GM18868 (cell line): ENCODE measurements around the gene SPTBN2.
A peak's percentile ranks its signal among the peaks of the same experiment; 100 is the strongest.

Experiments
- ATAC-seq: cut with Tn5 transposase; IDR thresholded peaks from one replicate; pipeline ENCODE4 v1.9.1; 2021; ENCODE audit warnings: mild to moderate bottlenecking, moderate library complexity; ENCODE audit not compliant: unreplicated experiment

SPTBN2 gene

DNA sequence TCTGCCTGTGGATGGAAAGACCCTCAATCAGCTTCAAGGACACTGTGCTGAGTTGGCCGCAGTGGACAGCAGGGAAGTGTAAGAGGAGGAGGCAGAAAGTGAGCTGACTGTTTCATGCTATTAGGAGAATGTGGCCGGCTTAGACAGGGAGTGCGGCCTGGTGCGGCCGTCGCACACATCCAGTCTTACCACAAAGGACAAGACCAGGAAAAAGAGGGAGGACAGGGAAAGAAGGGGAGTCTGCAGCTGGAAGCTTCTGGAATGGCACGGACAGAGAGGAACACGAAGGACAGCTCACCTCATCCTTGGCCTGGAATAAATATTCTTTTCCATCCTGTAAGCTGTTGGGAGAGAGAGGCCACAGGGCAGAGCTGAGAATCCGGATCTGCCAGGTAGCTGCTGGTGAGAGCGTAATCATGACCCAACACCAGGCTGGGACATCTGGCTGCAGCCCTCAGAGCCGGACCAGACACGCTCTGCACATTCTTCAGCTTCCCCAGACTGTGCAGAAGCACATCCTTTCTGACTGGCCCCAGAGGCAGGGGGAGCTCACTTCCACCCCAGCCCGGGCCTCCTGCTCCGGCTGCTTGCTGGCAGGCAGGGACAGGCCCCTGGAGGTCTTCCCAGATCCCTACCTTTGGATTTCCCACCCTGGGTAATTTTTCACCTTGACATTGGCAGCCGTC is 42.8 kb downstream of the SPTBN2 start:
- no peak for ATAC-seq

DNA sequence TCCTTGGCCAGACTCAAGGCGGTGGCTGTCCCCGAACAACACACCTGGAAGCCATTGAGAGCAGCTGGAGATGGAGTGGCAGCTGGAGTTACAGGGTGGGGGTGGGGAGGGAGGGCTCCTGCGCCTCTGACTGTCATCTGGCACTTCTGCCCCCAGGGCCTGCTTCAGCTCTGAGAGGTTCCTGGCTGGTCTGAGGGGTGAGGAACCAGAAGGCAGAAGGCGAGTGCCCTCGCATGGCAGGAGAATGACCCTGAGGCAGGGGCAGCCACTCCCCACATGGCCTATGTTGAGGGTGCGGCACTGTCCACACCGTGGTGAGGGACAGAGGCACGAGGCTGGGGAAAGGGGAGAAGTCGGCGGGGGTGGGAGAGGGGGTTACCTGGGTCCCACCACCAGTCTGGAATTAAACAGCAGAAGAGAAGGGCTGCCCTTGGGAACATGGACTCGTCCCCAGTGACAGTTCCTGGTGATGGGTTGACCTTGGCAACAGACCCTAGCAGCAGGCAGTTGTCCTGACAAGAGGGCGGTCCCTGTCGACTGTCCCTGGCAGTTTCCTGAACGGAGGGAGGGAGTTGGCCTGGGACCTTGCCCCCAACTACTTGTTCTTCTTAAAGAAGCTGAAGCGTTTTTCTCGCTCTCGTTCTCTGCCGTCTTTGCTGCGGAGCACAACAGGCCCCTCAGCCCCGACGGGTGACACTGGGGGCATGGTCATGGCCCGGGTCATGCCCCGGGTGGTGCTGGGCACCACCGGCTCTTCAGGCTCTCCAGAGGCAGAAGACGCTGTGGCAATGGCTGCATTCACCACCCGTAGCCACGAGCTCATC is 43.5 kb downstream of the SPTBN2 start:
- ATAC-seq = no peak

DNA sequence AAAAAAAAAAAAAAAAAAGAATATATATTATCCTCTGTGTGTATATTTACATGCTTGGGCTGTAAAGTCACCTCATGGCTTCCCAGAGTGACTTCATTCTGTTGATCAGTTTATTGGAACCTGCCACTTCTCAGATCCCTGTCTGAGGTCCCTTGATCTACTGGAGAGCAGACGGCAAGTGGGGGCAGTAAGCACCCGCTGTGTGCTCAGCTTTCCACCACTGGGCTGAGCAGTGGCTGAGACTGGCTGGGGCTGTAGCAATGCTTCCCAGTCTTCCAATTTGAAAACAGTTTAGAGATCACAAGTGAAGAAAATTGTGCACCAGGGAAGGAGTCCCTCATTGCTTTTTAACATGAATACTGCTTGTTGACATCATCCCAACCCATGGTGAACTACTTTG is 44.4 kb downstream of the SPTBN2 start:
- no peak for ATAC-seq

DNA sequence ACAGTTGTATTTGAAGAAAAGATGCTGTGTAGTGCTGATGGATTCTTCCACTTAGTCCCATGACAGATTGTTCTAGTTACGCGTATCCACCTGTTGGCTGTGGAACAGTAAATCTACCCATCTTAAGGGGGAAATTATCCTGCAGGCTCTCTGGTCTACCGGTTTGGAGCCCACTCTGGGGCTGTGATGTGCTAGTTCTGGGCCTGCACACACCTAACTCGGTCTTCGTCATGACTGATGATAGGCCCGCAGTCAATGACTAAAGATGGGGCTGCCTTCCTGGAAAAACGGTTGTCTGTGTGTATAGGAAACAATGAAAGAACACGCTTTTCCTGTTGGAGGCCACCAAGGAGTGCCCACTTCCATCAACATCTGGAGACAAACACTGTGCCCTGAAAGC is 45.1 kb downstream of the SPTBN2 start:
- no peak for ATAC-seq

DNA sequence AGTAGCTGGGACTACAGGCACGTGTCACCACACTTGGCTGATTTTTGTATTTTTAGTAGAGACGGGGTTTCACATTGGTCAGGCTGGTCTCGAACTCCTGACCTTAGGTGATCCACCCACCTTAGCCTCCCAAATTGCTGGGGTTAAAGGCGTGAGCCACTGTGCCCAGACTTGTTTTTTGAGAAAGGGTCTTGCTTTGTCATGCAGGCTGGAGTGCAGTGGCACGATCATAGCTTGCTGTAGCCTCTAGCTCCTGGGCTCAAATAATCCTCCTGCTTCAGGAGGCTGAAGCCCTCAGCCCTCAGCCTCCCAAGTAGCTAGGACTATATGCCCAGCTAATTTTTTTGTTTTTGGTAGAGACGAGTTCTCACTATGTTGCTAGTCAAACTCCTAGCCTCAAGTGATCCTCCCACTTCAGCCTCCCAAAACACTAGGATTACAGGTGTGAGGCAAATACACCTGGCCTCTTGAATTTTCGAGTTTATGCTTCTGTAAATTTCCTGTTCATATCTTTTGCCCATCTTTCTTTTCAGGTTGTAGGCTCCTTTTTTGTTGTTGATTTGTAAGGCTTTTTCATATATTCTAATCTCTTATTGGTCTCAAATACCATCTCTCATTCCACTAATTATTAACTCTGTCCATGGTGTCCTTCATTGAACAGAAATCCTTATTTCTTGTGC is 47.9 kb downstream of the SPTBN2 start:
- ATAC-seq = no peak

DNA sequence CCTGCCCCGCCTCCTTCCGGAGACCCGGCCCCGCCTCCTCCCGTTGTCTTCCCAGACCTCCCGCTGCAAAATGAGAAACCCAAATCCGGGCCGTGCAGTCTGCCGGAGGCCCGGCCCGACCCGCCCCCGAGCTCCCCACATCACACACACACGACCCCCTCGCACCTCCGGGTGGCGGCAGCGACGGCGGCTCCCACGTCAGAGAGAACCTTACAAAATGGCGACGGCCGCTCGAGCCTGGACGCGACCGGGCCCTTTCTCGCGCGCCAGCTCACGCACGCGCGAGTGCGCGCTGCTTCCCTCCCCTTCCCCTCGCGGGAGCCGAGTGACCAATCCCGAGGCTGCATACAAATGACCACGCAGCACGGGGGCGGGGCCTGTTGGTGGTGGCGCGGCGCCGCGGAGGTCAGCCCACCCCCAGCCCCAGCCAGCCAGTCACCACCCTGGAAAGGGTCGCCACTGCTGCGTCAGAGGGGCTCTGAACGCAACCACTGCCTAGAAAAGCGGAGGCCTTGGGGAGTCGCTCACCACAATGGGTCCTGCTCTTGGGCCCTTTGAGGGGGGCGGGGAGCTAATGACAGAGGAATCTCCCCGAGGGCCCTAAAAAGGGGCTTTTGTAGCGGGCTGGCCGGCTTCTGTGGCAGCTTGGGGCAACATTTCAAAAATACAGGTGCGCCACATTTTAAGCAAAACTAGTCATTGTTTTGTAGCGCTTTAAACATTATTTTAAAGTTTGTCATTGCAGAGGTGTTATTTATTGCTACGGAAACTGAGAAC is 51.2 kb downstream of the SPTBN2 start, which contains the start of gene RBM4B:
TSS of gene RBM4B (minus strand) at position 289 of the 777 bp plus-strand sequence. CDS start 808 bp downstream, outside the sequence.
- ATAC-seq = peak; percentile 86

DNA sequence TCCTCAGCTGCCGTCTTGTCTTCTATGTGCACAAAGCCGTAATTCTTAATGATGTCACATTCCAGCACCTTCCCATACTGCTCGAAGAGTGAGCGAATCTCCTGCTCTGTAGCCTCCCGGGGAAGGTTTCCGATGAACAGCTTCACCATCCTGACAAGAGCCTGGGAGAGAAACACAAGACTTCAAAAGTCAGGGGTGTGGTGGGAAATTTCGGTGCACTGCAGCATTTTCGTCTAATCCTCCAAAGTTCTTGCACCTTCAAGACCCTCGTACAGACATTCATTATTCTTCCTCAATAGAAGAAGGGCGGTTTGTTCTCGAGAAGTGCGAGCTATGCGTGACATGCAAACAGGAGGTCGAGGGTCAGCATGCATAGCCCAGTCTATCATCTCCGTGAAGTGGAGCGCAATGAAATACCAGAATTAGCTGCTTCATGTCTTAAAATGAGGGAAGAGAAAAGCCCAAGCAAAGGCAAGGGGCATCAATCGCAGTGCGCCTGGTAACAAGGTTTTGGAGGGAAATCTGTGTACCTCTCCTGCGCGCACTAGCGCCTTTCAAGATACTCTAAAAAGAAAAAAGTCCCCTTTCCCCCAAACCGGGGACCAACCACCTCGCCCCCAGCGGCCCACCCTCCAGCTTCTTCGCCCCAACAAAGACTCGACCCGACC is 52.0 kb downstream of the SPTBN2 start:
- no peak for ATAC-seq

DNA sequence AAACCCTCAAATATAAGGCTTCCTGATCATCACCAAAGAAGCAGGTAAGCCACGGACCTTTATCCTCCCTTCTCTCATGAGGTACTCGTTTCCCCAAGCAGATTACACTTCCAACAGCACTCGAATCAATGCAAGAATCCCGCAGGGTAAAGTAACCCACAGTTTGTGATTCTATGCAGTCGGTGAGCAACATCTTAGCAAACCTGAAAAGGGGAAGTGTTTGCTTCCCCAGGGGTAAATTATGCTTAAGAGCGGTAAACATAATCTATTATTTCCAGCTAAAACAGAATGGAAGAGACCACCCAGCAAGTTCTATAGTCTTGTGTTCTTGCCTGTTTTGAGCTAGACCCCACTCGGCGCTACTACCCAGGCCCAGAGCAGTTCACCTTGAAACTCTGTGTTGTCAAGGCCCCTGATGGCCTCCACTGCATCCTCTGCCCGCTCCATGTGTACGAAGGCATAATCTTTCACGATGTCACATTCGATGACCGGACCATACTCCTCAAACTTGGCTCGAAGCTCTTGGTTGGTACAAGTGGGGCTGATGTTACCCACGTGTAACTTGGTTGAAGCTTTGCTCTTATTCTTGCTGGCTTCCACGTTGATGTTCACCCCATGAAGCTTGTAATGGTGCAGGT is 52.6 kb downstream of the SPTBN2 start:
- ATAC-seq = no peak

DNA sequence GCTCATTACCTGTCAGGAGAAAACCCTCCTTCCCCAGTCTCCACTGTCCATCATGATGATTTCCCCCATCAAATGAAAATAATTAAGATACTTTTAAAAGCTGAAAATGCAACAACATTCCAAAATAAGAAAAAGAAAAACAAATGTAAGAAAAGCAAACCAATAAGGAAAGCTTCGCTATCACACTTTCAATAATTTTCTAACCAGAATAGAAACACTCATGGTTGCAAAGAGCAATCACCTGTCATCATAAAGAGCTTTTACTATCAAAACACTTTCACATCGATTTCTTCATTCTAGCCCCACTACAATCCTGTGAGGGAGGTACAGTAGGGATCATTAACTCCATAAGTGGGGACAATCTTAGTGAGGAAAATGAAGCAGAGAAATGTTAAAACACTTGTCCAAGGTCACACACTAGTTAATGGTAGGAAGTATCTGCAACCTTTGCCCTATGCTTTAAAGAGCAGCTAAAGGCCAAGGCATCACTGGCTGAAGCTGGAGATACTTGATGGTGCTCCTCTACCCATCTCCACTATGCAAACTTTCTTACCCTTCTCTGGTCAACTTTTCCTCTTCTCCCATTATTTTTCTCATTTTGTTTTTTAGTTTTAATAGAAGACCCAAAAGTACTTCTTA is 53.9 kb downstream of the SPTBN2 start:
- ATAC-seq = no peak

DNA sequence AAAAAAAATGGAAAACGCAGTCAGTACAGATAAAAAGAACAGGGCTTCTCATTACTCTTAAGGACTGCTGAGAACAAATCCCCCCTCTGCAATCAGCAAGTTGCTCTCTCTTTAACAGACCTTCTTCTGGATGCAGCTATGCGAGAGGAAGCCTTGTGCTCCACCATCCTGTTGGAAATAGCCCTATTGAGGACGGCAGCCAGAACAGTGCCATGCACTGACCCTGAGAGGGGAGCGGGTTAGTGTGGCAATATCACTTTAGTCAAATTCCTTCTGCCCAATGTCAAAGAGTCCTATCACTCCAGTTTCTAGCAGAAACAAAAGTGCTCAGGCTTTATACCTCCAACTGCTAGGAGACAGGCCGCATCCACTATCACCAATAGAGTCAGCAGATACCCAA is 58.2 kb downstream of the SPTBN2 start:
- no peak for ATAC-seq

DNA sequence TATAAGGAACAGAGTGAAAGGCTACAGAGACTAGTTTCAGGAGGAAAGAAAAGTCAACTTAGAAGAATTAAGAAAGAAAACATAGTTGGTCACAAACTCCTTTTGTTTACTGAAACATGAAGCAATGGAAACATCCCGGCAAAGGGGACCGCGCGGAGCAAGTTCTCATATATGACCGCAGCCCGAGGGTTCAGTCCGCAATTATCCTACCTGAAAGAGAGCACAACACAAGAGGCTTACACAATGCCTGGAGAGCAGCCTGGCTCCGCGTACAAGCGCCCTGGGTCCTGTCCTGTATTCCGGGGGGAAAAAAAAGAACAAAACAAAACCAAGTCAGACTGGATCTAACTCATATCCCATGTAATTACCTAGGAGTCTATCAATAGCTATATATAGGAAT is 63.6 kb downstream of the SPTBN2 start:
- ATAC-seq = no peak

DNA sequence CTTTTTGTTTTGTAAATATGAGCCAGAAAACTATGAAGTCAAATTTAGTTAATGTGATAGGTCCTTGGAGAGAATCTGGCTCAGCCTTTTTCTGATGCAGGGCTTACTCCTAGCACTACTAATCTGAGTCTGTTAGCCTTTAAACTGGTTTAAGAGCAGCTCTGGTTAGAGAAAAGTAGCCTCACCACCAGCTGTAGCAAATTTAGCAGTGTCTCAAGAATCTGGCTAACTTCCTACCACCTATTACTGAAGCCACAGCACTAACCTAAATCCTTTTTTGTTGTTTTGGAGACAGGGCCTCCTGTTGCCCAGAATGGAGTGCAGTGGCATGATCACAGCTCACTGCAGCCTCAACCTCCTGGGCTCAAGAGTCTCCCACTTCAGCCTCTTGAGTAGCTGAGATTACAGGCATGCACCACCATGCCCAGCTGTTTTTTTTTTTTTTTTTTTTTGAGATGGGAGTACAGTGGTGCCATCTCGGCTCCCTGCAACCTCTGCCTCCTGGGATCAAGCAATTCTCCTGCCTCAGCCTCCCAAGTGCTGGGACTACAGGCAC is 65.2 kb downstream of the SPTBN2 start:
- no peak for ATAC-seq

DNA sequence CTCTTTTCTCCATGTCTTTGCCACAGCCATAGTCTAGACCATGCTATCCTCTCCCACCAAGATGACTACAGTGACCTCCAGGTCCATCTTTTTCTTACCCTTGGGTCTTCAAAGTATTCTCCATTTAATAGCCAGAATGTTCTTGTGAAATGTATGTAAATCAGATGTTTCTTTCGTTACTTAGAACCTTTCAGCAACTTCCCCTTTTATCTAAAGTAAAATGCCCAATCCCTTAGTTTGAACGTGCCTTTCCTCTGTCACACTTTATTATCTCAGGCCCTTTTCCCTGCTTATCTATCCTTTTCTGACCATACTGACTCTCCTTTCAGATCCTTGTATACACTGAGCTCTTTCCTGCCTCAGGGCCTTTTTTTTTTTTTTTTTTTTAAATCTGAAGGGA is 69.3 kb downstream of the SPTBN2 start:
- no peak for ATAC-seq

DNA sequence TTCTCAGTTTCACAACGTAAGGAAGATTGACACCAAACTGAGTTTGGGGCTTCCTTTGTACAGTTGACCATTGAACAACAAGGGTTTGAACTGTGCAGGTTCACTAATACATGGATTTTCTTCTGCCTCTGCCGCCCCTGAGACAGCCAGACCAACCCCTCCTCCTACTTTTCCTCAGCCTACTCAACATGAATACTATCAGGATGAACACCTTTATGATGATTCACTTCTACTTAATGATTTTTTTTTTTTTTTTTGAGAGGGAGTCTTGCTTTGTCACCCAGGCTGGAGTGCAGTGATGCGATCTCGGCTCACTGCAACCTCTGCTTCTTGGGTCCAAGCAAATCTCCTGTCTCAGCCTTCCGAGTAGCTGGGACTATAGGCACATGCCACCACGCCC is 75.9 kb downstream of the SPTBN2 start:
- ATAC-seq = no peak

DNA sequence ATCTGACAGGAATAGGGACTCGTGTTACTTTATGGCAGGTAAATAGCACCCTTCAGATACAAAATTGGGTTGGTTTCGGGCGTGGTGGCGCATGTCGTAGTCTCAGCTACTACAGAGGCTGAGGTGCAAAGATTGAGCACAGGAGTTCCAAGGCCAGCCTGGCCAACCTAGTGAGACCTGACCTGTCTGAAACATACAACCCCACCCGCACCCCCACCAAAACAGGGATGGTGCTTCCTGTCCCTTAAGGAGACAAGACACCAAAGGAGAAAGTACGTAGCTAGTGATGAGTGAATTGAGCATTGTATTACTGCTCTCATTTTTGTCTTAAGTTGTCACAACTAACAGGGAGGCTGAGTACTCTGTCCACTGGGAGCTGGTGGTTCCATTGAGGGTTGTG is 76.4 kb downstream of the SPTBN2 start:
- ATAC-seq = no peak

DNA sequence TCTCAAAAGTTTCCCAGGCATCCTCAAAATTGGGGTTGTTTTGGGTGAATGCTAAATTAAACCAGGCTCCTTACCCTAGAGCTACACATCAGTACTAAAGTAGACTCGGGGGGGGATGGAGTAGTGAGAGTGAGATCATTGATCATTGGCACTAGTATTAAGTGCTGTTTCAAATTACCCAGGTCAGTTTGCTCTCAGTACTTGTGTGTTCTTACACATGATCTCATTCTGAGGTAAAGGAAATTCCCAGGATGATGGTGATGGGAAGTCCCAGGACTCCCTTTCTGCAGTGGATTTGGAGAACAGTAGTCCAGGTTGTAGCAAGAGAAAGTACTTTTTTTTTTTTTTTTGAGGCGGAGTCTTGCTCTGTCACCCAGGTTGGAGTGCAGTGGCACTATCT is 78.0 kb downstream of the SPTBN2 start:
- no peak for ATAC-seq

DNA sequence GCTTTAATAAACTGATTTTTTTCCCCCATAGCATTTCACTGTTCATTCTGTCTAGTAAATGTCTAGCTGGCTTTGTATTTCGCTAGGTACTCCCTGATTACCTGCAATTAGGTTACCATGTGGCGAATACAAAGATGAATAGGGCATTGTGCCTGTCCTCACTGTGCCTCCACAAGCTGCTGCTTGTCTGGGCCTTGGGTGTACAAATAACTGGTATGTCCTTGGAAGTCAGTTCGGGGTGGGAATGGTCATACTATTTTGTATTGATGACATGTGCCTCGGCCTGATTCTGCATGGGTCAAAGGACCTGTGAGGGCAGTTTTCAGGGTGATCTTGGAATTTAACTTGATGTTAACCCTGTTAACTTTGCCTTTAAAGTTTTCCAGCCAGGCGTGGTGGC is 79.1 kb downstream of the SPTBN2 start:
- no peak for ATAC-seq

DNA sequence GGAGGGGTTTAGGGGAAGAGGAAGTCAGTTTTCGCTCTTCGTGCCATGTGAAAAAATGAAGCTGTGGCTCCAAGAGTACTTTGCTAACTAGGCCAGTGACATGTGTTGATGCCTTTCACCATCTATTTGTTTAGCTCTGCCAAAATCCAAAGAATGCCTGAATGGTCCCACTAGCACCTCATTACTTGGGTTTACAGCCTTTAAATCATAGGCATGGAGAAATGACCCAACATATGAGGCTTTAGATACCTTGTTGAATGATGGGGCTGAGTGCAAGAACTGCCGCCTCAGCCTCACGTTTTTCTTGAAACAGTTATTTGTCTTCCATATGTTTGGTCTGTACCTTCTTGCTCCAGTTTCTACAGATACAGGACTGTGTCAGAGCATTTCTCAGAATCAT is 82.2 kb downstream of the SPTBN2 start:
- ATAC-seq = no peak

DNA sequence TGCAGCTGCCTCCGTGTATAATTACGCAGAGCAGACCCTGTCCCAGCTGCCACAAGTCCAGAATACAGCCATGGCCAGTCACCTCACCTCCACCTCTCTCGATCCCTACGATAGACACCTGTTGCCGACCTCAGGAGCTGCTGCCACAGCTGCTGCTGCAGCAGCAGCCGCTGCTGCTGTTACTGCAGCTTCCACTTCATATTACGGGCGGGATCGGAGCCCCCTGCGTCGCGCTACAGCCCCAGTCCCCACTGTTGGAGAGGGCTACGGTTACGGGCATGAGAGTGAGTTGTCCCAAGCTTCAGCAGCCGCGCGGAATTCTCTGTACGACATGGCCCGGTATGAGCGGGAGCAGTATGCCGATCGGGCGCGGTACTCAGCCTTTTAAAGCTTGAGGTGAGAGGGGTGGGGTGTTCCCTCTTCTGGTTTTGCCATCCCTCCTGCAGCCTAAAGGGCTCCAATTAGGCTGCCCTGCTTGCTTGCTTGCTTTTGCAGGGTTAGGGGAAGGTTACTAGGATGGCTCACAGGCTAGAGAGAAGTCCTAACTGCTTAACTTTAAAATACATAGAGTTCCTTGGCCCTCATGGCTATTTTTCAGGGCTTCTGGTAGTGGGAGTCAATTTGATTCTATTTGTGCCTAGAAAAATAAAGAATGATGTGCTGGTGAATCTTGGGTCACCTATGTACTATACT is 85.1 kb downstream of the SPTBN2 start:
- no peak for ATAC-seq
